NCI-H460 (cell line): Measurements from ENCODE around the gene PPAT. TPM values are rescaled to one million over a fixed set of nuclear protein-coding genes. Genes with fewer than 3 reads are reported as not detected.
A peak's percentile ranks its signal among the peaks of the same experiment; 100 is the strongest.
"Not testable (repeated sequence)": the region's sequence is repeated elsewhere in the genome, so short reads cannot be mapped to it uniquely, and the experiment has no call there.

Experiments
- DNase-seq: peaks from one replicate; pipeline ENCODE4 v3.0.0-alpha.2; 2016; ENCODE audit warnings: low read depth; ENCODE audit errors: extremely low read depth
- polyA plus RNA-seq: library from polyadenylated mRNA; depleted of rRNA; stranded (reverse); fragments of >200 nt; gene quantifications from 2 replicates; pipeline ENCODE4 v1.2.3, GENCODE V29; 2014; cell fraction: nucleus; rRNA removed
- total RNA-seq: library from RNA; depleted of rRNA; stranded (reverse); fragments of >200 nt; shearing (Covaris generic); gene quantifications from 2 replicates; pipeline ENCODE4 v1.2.3, GENCODE V29; 2014; rRNA removed

Gene PPAT
- 39.1 and 39.8 TPM in 2 replicates for total RNA-seq
- 38.1 and 49.5 TPM in 2 replicates for polyA plus RNA-seq

- peak; percentile 94 for DNase-seq
Observed at GRCh38 chr4:56435140-56435926, at the start of gene PPAT. TSS of gene PPAT (minus strand) at chr4:56435615. CDS start at chr4:56435477, 138 bp downstream.

- no peak for DNase-seq
Observed at GRCh38 chr4:56480691-56481090, 45.3 kb upstream of the PPAT start.

GRCh38 chr4:56477192-56477702, 41.8 kb upstream of the PPAT start:
- DNase-seq: no peak

- DNase-seq: no peak
Observed at GRCh38 chr4:56475917-56476316, 40.5 kb upstream of the PPAT start.

- DNase-seq: no peak
Observed at GRCh38 chr4:56469489-56470210, 34.2 kb upstream of the PPAT start.

GRCh38 chr4:56468097-56468422, 32.6 kb upstream of the PPAT start:
- DNase-seq: no peak

- DNase-seq: peak; percentile 80
Observed at GRCh38 chr4:56467284-56468096, 32.1 kb upstream of the PPAT start, which contains the start of gene SRP72. TSS of gene SRP72 (plus strand) at chr4:56467617. CDS start at chr4:56467636, 19 bp downstream.

- DNase-seq: no peak
Observed at GRCh38 chr4:56466910-56467283, 31.5 kb upstream of the PPAT start.

- DNase-seq: peak; percentile 79
Observed at GRCh38 chr4:56466296-56466761, 30.9 kb upstream of the PPAT start.

- no peak for DNase-seq
Observed at GRCh38 chr4:56465599-56466295, 30.3 kb upstream of the PPAT start.

- no peak for DNase-seq
Observed at GRCh38 chr4:56464581-56464980, 29.2 kb upstream of the PPAT start.

GRCh38 chr4:56463711-56464110, 28.3 kb upstream of the PPAT start:
- no peak for DNase-seq

GRCh38 chr4:56462157-56462556, 26.7 kb upstream of the PPAT start:
- DNase-seq: no peak

GRCh38 chr4:56460085-56460484, 24.7 kb upstream of the PPAT start:
- no peak for DNase-seq

- no peak for DNase-seq
Observed at GRCh38 chr4:56450342-56450741, 14.9 kb upstream of the PPAT start.

- DNase-seq: not testable (repeated sequence)
Observed at GRCh38 chr4:56449475-56449874, 14.1 kb upstream of the PPAT start.

- no peak for DNase-seq
Observed at GRCh38 chr4:56448301-56448700, 12.9 kb upstream of the PPAT start.

- DNase-seq: no peak
Observed at GRCh38 chr4:56445699-56446098, 10.3 kb upstream of the PPAT start.

- DNase-seq: no peak
Observed at GRCh38 chr4:56444719-56445118, 9.3 kb upstream of the PPAT start.

- DNase-seq: no peak
Observed at GRCh38 chr4:56440983-56441382, 5.6 kb upstream of the PPAT start.
